ENCODE results near the gene RPUSD1. TPM values are rescaled to one million over a fixed set of nuclear protein-coding genes. Genes with fewer than 3 reads are reported as not detected.

RPUSD1 gene
- total and polyA plus RNA-seq, 2 experiments from 2014 or later, result 15.4 to 54.3 TPM

- DNase-seq, result no peak
- TF ChIP-seq EZH2phosphoT487 (IDR thresholded peaks at IDR 0.05; ENCODE audit: insufficient read depth, low read depth) (no peak), EZH2 (IDR thresholded peaks at IDR 0.05; ENCODE audit: insufficient read depth, poor library complexity, severe bottlenecking) (no peak)
- no peaks in the 10 kb centered on the region for H3K9me2 ChIP-seq (ENCODE audit: insufficient read depth)
- H3K27me3 ChIP-seq (replicated peaks; ENCODE audit: insufficient read depth), result no peaks in the 10 kb centered on the region
- H3F3A ChIP-seq (ENCODE audit: insufficient read depth), result no peaks in the 10 kb centered on the region
- H3K36me3 ChIP-seq (ENCODE audit: low read depth), result no peaks in the 10 kb centered on the region
- H3K4me3 ChIP-seq, result no peak overlapping the region
- no peak overlapping the region for H3K27ac ChIP-seq
- no peaks in the 10 kb centered on the region for H3K79me2 ChIP-seq (ENCODE audit: insufficient read depth)
- H3K9me3 ChIP-seq (ENCODE audit: low read depth), result no peaks in the 10 kb centered on the region
- 53 to 67% methylated on average over 15 to 18 of the region's 20 CpGs for WGBS, 2 experiments (ENCODE audit: low coverage in 1 of 2, low lambda C conversion rate in 2 of 2, missing lambda C conversion rate in 2 of 2)
- H3K4me1 ChIP-seq (ENCODE audit: insufficient read depth), result no peaks in the 10 kb centered on the region
- in situ Hi-C loops (cut with MboI), result no loop called here
- no peak overlapping the region for H3K9ac ChIP-seq
- no peak overlapping the region for H3K4me2 ChIP-seq (ENCODE audit: unreplicated experiment)
- H4K20me1 ChIP-seq (ENCODE audit: insufficient read depth), result no peaks in the 10 kb centered on the region
- H2AFZ ChIP-seq, result no peak overlapping the region
Measured at GRCh38 chr16:764184-764750, 23.9 kb downstream of the RPUSD1 start.

GRCh38 chr16:763369-764183 lies 24.6 kb downstream of the RPUSD1 start:
- 69 to 77% methylated on average over 15 to 21 of the region's 21 CpGs for WGBS, 2 experiments (ENCODE audit: low coverage in 1 of 2, low lambda C conversion rate in 2 of 2, missing lambda C conversion rate in 2 of 2)
- Histone ChIP-seq H3K79me2 (ENCODE audit: insufficient read depth) (no peaks in the 10 kb centered on the region), H3K27ac (no peak overlapping the region), H3K9me3 (ENCODE audit: low read depth) (no peaks in the 10 kb centered on the region), H3K4me3 (no peak overlapping the region), H3K27me3 (replicated peaks; ENCODE audit: insufficient read depth) (no peaks in the 10 kb centered on the region), H3K4me2 (ENCODE audit: unreplicated experiment) (no peak overlapping the region), H2AFZ (no peak overlapping the region), H3K9me2 (ENCODE audit: insufficient read depth) (no peaks in the 10 kb centered on the region), H3F3A (ENCODE audit: insufficient read depth) (no peaks in the 10 kb centered on the region), H3K9ac (no peak overlapping the region), H3K36me3 (ENCODE audit: low read depth) (no peaks in the 10 kb centered on the region), H4K20me1 (ENCODE audit: insufficient read depth) (no peaks in the 10 kb centered on the region), H3K4me1 (ENCODE audit: insufficient read depth) (no peaks in the 10 kb centered on the region)
- in situ Hi-C loops (cut with MboI), result no loop called here
- TF ChIP-seq EZH2 (IDR thresholded peaks at IDR 0.05; ENCODE audit: insufficient read depth, poor library complexity, severe bottlenecking), result no peak
- no peak for TF ChIP-seq EZH2phosphoT487 (IDR thresholded peaks at IDR 0.05; ENCODE audit: insufficient read depth, low read depth)
- DNase-seq, result no peak

- no peaks in the 10 kb centered on the region for H3K27me3 ChIP-seq (replicated peaks; ENCODE audit: insufficient read depth)
- H3F3A ChIP-seq (ENCODE audit: insufficient read depth), result no peaks in the 10 kb centered on the region
- WGBS, 2 experiments (ENCODE audit: low coverage in 1 of 2, low lambda C conversion rate in 2 of 2, missing lambda C conversion rate in 2 of 2), result 60 to 72% methylated on average over 16 to 17 of the region's 17 CpGs
- no peaks in the 10 kb centered on the region for H3K79me2 ChIP-seq (ENCODE audit: insufficient read depth)
- no peak overlapping the region for H3K4me2 ChIP-seq (ENCODE audit: unreplicated experiment)
- DNase-seq, result no peak
- no peaks in the 10 kb centered on the region for H3K9me3 ChIP-seq (ENCODE audit: low read depth)
- no peak overlapping the region for H3K27ac ChIP-seq
- no peak overlapping the region for H3K9ac ChIP-seq
- H3K9me2 ChIP-seq (ENCODE audit: insufficient read depth), result no peaks in the 10 kb centered on the region
- no peaks in the 10 kb centered on the region for H3K4me1 ChIP-seq (ENCODE audit: insufficient read depth)
- no peaks in the 10 kb centered on the region for H3K36me3 ChIP-seq (ENCODE audit: low read depth)
- H4K20me1 ChIP-seq (ENCODE audit: insufficient read depth), result no peaks in the 10 kb centered on the region
- no peak overlapping the region for H2AFZ ChIP-seq
- in situ Hi-C loops (cut with MboI), result no loop called here
- no peak overlapping the region for H3K4me3 ChIP-seq
- no peak for TF ChIP-seq EZH2phosphoT487 (IDR thresholded peaks at IDR 0.05; ENCODE audit: insufficient read depth, low read depth)
- TF ChIP-seq EZH2 (IDR thresholded peaks at IDR 0.05; ENCODE audit: insufficient read depth, poor library complexity, severe bottlenecking), result no peak
Measured at GRCh38 chr16:762595-763268, 25.4 kb downstream of the RPUSD1 start.

- Histone ChIP-seq H3K36me3 (ENCODE audit: low read depth) (no peaks in the 10 kb centered on the region), H3K9me2 (ENCODE audit: insufficient read depth) (no peaks in the 10 kb centered on the region), H3K4me1 (ENCODE audit: insufficient read depth) (no peaks in the 10 kb centered on the region), H3K4me3 (no peak overlapping the region), H3K9ac (no peak overlapping the region), H2AFZ (no peak overlapping the region), H4K20me1 (ENCODE audit: insufficient read depth) (no peaks in the 10 kb centered on the region), H3F3A (ENCODE audit: insufficient read depth) (no peaks in the 10 kb centered on the region), H3K79me2 (ENCODE audit: insufficient read depth) (no peaks in the 10 kb centered on the region), H3K4me2 (ENCODE audit: unreplicated experiment) (no peak overlapping the region), H3K9me3 (ENCODE audit: low read depth) (no peaks in the 10 kb centered on the region), H3K27me3 (replicated peaks; ENCODE audit: insufficient read depth) (no peaks in the 10 kb centered on the region), H3K27ac (no peak overlapping the region)
- DNase-seq, result no peak
- WGBS, 2 experiments (ENCODE audit: low coverage in 1 of 2, low lambda C conversion rate in 2 of 2, missing lambda C conversion rate in 2 of 2), result 45 to 48% methylated on average over 18 to 22 of the region's 22 CpGs
- in situ Hi-C loops (cut with MboI), result no loop called here
- TF ChIP-seq EZH2 (IDR thresholded peaks at IDR 0.05; ENCODE audit: insufficient read depth, poor library complexity, severe bottlenecking) (no peak), EZH2phosphoT487 (IDR thresholded peaks at IDR 0.05; ENCODE audit: insufficient read depth, low read depth) (no peak)
Measured at GRCh38 chr16:761625-762513, 26.3 kb downstream of the RPUSD1 start.

All from GM23248 (cell line).